Measurements from ENCODE around the gene MPP3.

DNA sequence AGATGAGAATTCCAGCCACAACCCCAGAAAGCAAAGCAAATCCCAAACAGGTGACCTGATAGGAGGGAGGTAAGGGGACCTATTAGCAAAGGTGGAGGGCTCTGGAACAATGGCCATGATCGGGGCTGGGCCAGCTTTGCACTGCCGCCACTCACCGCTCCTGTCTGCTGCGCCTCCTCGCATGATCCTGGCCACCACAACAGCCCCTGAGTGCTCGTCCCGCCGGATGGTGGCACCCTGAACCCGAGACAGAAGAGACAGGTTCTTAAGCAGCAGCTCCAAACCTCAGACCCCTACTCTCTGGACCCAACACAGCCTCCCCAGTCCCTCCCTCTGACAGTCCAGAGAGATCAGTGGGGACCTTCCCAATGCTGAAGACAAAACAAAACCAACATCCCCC lies 5.3 kb downstream of the MPP3 start:
- TF ChIP-seq, protein P1, sequence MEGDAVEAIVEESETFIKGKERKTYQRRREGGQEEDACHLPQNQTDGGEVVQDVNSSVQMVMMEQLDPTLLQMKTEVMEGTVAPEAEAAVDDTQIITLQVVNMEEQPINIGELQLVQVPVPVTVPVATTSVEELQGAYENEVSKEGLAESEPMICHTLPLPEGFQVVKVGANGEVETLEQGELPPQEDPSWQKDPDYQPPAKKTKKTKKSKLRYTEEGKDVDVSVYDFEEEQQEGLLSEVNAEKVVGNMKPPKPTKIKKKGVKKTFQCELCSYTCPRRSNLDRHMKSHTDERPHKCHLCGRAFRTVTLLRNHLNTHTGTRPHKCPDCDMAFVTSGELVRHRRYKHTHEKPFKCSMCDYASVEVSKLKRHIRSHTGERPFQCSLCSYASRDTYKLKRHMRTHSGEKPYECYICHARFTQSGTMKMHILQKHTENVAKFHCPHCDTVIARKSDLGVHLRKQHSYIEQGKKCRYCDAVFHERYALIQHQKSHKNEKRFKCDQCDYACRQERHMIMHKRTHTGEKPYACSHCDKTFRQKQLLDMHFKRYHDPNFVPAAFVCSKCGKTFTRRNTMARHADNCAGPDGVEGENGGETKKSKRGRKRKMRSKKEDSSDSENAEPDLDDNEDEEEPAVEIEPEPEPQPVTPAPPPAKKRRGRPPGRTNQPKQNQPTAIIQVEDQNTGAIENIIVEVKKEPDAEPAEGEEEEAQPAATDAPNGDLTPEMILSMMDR (IDR thresholded peaks at IDR 0.05; ENCODE audit: insufficient read depth, low read length, poor library complexity, severe bottlenecking): no peak
- no peak for TF ChIP-seq EZH2phosphoT487 (conservative IDR thresholded peaks at IDR 0.05; ENCODE audit: low read length)

Measured in SU-DHL-6 (cell line).